ENCODE data around the gene ANKRD9.

Gene ANKRD9

GRCh38 chr14:102512793-102513300 is 3.3 kb upstream of the ANKRD9 start:
- DNase-seq: no peak

GRCh38 chr14:102511538-102511937 is 2.0 kb upstream of the ANKRD9 start:
- DNase-seq: no peak

GRCh38 chr14:102510616-102511520 is 1.3 kb upstream of the ANKRD9 start:
- DNase-seq: no peak

GRCh38 chr14:102508774-102509745 is 516 bp downstream of the ANKRD9 start:
- DNase-seq: no peak

- DNase-seq: no peak
These were observed 1.2 kb downstream of the ANKRD9 start for GRCh38 chr14:102508410-102508773.

GRCh38 chr14:102507857-102508312 is 1.7 kb downstream of the ANKRD9 start:
- DNase-seq: no peak

GRCh38 chr14:102507081-102507856 is 2.3 kb downstream of the ANKRD9 start:
- DNase-seq: no peak

- no peak for DNase-seq
These were observed 3.0 kb downstream of the ANKRD9 start for GRCh38 chr14:102506626-102506925.

- DNase-seq: no peak
These were observed 3.6 kb downstream of the ANKRD9 start for GRCh38 chr14:102505775-102506625.

- DNase-seq: no peak
These were observed 4.5 kb downstream of the ANKRD9 start for GRCh38 chr14:102505000-102505619.

GRCh38 chr14:102504328-102504999 is 5.1 kb downstream of the ANKRD9 start:
- no peak for DNase-seq

GRCh38 chr14:102503641-102504327 is 5.8 kb downstream of the ANKRD9 start:
- no peak for DNase-seq

- no peak for DNase-seq
These were observed 7.0 kb downstream of the ANKRD9 start for GRCh38 chr14:102502571-102502970.

- no peak for DNase-seq
These were observed 7.7 kb downstream of the ANKRD9 start for GRCh38 chr14:102501751-102502315.

GRCh38 chr14:102500713-102501112 is 8.9 kb downstream of the ANKRD9 start:
- no peak for DNase-seq

- no peak for DNase-seq
These were observed 9.4 kb downstream of the ANKRD9 start for GRCh38 chr14:102500158-102500662.

- DNase-seq: no peak
These were observed 10.0 kb downstream of the ANKRD9 start for GRCh38 chr14:102499401-102500157.

- no peak for DNase-seq
These were observed 10.8 kb downstream of the ANKRD9 start for GRCh38 chr14:102498678-102499265.
